NB4 (cell line): ENCODE data around the gene VIM.

ENCODE experiments used
- DNase-seq: peaks from one replicate; pipeline ENCODE4 v3.0.0; 2010; ENCODE audit warnings: low read depth
- H3K4me3 ChIP-seq: one replicate; pipeline ENCODE4 v1.5.1; 2011; ENCODE audit warnings: mild to moderate bottlenecking, low read depth, low read length, moderate library complexity
- CTCF ChIP-seq: IDR thresholded peaks from one replicate; pipeline ENCODE4 v1.5.1; 2012; ENCODE audit warnings: low read depth, low read length
- MAX ChIP-seq: IDR thresholded peaks from 2 replicates; pipeline ENCODE4 v1.6.1; 2011; ENCODE audit warnings: low read depth, low read length
- MYC ChIP-seq: IDR thresholded peaks from 2 replicates; pipeline ENCODE4 v1.6.1; 2011; ENCODE audit warnings: low read depth, low read length
- POLR2A ChIP-seq: IDR thresholded peaks from 2 replicates; pipeline ENCODE4 v1.6.1; 2011; ENCODE audit warnings: mild to moderate bottlenecking; ENCODE audit not compliant: insufficient read length; ENCODE audit errors: extremely low read depth

Gene VIM

GRCh38 chr10:17220652-17221100 lies 7.4 kb upstream of the VIM start:
- no peak for DNase-seq
- no peak overlapping the region for H3K4me3 ChIP-seq
- no peak for TF ChIP-seq MAX
- TF ChIP-seq MYC, result no peak
- no peak for TF ChIP-seq POLR2A
- no peak for TF ChIP-seq CTCF

GRCh38 chr10:17222329-17222728 lies 5.7 kb upstream of the VIM start:
- H3K4me3 ChIP-seq, result no peak overlapping the region
- TF ChIP-seq MAX (no peak), POLR2A (no peak), CTCF (no peak), MYC (no peak)
- no peak for DNase-seq

- TF ChIP-seq MAX (no peak), MYC (no peak), POLR2A (no peak), CTCF (no peak)
- no peak overlapping the region for H3K4me3 ChIP-seq
- no peak for DNase-seq
Measured at GRCh38 chr10:17225808-17226207, 2.2 kb upstream of the VIM start.

- TF ChIP-seq CTCF (no peak), MAX (no peak), MYC (no peak), POLR2A (no peak)
- H3K4me3 ChIP-seq, result peak overlapping the region; percentile 68
- no peak for DNase-seq
Measured at GRCh38 chr10:17226891-17227303, 1.1 kb upstream of the VIM start.

- peak overlapping the region; percentile 68 for H3K4me3 ChIP-seq
- TF ChIP-seq MAX (no peak), MYC (no peak), CTCF (peak; percentile 5), POLR2A (no peak)
- DNase-seq, result peak; percentile 42
Measured at GRCh38 chr10:17227367-17228090, 512 bp upstream of the VIM start.
